Osteocyte (in vitro differentiated cells): ENCODE data around the gene RTP5. TPM values are rescaled to one million over a fixed set of nuclear protein-coding genes. Genes with fewer than 3 reads are reported as not detected.

Experiments
- DNase-seq: peaks from one replicate; pipeline ENCODE4 v3.0.0; 2021; ENCODE audit warnings: mixed read lengths; ENCODE audit not compliant: unreplicated experiment; ENCODE audit errors: extremely low spot score
- H3K27ac Mint-ChIP-seq: one replicate; pipeline ENCODE4 v1.8.0; 2021; ENCODE audit warnings: mild to moderate bottlenecking, mixed read lengths; ENCODE audit not compliant: unreplicated experiment
- H3K27me3 Mint-ChIP-seq: one replicate; pipeline ENCODE4 v1.8.0; 2021; ENCODE audit warnings: mixed read lengths; ENCODE audit not compliant: unreplicated experiment
- H3K36me3 Mint-ChIP-seq: one replicate; pipeline ENCODE4 v1.8.0; 2021; ENCODE audit warnings: mixed read lengths; ENCODE audit not compliant: unreplicated experiment
- H3K4me1 Mint-ChIP-seq: one replicate; pipeline ENCODE4 v1.8.0; 2021; ENCODE audit warnings: mixed read lengths; ENCODE audit not compliant: unreplicated experiment
- H3K4me3 Mint-ChIP-seq: one replicate; pipeline ENCODE4 v1.8.0; 2021; ENCODE audit warnings: mild to moderate bottlenecking, moderate library complexity, mixed read lengths; ENCODE audit not compliant: unreplicated experiment
- H3K9me3 Mint-ChIP-seq: one replicate; pipeline ENCODE4 v1.8.0; 2021; ENCODE audit warnings: mixed read lengths; ENCODE audit not compliant: unreplicated experiment
- CTCF ChIP-seq: fragments of 200-600 bp; sonication (generic); IDR thresholded peaks from 2 replicates; pipeline ENCODE4 v1.5.0; 2021; ENCODE audit warnings: antibody characterized with exemption, mild to moderate bottlenecking, moderate library complexity
- total RNA-seq: library from RNA; stranded (reverse); gene quantifications from 2 replicates; pipeline ENCODE4 v1.2.1, GENCODE V29; 2021

Gene RTP5
- total RNA-seq, 1 donor from 2014 or later = not detected

DNA sequence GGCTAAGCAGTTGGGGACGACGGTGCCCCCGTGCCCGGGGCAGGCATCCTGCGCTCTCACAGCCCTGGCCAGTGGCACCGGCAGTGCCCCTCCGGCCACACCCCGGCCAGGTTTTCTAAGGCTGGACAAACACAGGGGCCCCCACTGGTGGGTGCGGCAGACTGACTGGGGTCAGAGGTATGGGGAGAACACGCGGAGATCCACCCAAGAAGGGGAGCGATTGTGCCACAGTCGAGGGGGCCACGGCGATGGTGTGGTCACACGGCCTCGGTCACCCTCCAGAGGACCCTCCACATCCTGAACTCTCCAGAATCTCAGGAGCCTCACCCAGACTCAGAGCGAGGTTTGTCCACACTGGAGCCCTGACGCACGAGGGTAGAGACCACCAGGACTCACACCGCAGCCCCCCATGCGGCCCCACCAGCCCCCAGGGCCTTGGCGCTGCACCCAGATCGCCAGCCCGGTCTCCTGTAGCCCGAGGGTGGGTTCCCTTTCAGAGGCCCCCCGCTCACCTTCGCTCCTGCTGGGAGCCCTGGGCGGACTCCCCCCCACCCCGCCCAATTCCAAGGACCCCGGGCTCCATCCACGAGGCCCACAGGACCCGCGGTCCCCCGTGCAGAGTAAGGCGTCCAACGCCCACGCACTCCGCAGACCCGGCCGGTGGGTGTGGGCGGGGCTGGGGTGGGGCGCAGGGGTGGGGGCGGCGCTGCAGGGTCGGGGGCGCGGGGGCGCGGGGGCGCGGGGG lies 26.0 kb upstream of the RTP5 start:
- peaks cover 29% of the 10 kb centered on the region for H3K27me3 Mint-ChIP-seq
- no peaks in the 10 kb centered on the region for H3K9me3 Mint-ChIP-seq
- no peak for DNase-seq
- H3K27ac Mint-ChIP-seq = no peak overlapping the region
- no peaks in the 10 kb centered on the region for H3K36me3 Mint-ChIP-seq
- peaks cover 11% of the 10 kb centered on the region for H3K4me1 Mint-ChIP-seq
- no peak for TF ChIP-seq CTCF
- H3K4me3 Mint-ChIP-seq = no peak overlapping the region

- H3K9me3 Mint-ChIP-seq = no peaks in the 10 kb centered on the region
- no peaks in the 10 kb centered on the region for H3K36me3 Mint-ChIP-seq
- peak overlapping the region; percentile 53 for H3K4me3 Mint-ChIP-seq
- H3K4me1 Mint-ChIP-seq = peaks cover 11% of the 10 kb centered on the region
- DNase-seq = no peak
- H3K27ac Mint-ChIP-seq = no peak overlapping the region
- peaks cover 30% of the 10 kb centered on the region for H3K27me3 Mint-ChIP-seq
- no peak for TF ChIP-seq CTCF
Measured at GRCh38 chr2:241844066-241844728, 25.3 kb upstream of the RTP5 start.

DNA sequence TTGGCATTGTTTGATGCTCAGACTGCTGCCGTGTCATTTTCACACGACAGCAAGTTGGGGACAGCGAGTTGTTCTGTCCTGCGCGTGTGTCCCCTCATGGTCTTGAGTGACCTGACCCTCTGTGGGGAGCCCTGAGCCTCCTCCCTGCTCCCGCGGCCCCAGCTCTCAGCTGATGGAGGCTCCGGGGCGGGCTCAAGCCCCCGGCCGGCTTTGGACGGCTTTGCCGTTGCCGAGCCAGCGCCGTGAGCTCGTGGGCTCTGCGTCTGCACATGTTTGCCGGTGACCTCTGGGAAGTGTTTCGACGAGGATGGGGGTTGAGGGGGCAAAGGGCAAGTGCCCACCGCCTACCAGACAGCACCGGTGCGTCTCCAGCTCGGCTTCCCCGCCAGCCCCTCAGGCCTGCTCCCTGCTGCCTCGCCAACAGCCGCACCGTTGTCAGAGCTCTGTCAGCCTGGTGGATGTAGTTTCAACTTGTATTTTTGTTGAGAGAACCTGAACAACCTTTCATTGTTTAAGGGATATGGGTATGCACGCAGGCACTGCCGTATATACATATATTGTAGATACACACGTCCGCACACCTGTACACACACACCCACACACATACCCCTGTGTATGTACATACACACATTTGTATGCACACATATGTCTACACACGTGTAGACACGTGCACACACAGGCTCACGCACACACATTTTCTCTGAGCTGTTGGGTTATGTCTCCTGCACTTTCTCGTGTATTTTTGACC lies 24.5 kb upstream of the RTP5 start:
- Mint-ChIP-seq H3K27me3 (peaks cover 26% of the 10 kb centered on the region), H3K4me1 (peaks cover 11% of the 10 kb centered on the region), H3K4me3 (peak overlapping the region; percentile 35), H3K9me3 (no peaks in the 10 kb centered on the region), H3K36me3 (no peaks in the 10 kb centered on the region), H3K27ac (no peak overlapping the region)
- TF ChIP-seq CTCF = no peak
- no peak for DNase-seq

GRCh38 chr2:241846406-241846805 lies 23.1 kb upstream of the RTP5 start:
- Mint-ChIP-seq H3K4me1 (peaks cover 11% of the 10 kb centered on the region), H3K9me3 (no peaks in the 10 kb centered on the region), H3K4me3 (no peak overlapping the region), H3K36me3 (no peaks in the 10 kb centered on the region), H3K27ac (no peak overlapping the region), H3K27me3 (peaks cover 23% of the 10 kb centered on the region)
- no peak for TF ChIP-seq CTCF
- DNase-seq = no peak
